ENCODE measurements around the gene ALOX15.
"Not testable (repeated sequence)": the region's sequence is repeated elsewhere in the genome, so short reads cannot be mapped to it uniquely, and the experiment has no call there.

ALOX15 gene, protein sequence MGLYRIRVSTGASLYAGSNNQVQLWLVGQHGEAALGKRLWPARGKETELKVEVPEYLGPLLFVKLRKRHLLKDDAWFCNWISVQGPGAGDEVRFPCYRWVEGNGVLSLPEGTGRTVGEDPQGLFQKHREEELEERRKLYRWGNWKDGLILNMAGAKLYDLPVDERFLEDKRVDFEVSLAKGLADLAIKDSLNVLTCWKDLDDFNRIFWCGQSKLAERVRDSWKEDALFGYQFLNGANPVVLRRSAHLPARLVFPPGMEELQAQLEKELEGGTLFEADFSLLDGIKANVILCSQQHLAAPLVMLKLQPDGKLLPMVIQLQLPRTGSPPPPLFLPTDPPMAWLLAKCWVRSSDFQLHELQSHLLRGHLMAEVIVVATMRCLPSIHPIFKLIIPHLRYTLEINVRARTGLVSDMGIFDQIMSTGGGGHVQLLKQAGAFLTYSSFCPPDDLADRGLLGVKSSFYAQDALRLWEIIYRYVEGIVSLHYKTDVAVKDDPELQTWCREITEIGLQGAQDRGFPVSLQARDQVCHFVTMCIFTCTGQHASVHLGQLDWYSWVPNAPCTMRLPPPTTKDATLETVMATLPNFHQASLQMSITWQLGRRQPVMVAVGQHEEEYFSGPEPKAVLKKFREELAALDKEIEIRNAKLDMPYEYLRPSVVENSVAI

GRCh38 chr17:4641297-4642195, at the start of gene ALOX15:
Gene ALOX15 (minus strand): TSS chr17:4641678. CDS start chr17:4641651, 27 bp downstream.
- peak within 1 kb of the TSS; percentile 18 for H3K4me3 ChIP-seq (ENCODE audit: low read depth, low read length)

- H3K4me3 ChIP-seq (ENCODE audit: low read depth, low read length) = no peak overlapping the region
Measured at GRCh38 chr17:4690745-4691144, 49.3 kb upstream of the ALOX15 start.

- H3K4me3 ChIP-seq (ENCODE audit: low read depth, low read length) = not testable (repeated sequence)
Measured at GRCh38 chr17:4689872-4690271, 48.4 kb upstream of the ALOX15 start.

GRCh38 chr17:4683739-4684138, 42.3 kb upstream of the ALOX15 start:
- not testable (repeated sequence) for H3K4me3 ChIP-seq (ENCODE audit: low read depth, low read length)

DNA sequence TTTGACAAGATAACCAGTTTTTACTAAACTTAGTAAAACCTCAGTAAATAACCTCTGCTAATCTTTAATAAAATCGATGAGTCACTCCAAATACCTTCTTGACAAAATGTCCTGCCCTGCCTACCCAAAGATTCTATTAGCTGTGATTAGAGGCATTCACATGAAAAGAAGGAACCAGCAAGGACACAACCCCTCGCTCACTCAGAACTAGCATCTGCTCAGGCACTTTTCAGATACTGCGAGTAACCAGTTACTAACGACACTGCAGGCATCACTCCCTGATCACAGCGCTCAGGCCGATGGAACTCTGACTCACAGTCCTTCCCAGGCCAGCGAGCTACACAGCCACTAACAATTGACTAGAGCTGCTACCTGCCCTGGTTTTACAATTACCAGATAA, 38.2 kb upstream of the ALOX15 start:
- H3K4me3 ChIP-seq (ENCODE audit: low read depth, low read length) = no peak overlapping the region

- no peak overlapping the region for H3K4me3 ChIP-seq (ENCODE audit: low read depth, low read length)
Measured at GRCh38 chr17:4678448-4679026, 37.1 kb upstream of the ALOX15 start.

DNA sequence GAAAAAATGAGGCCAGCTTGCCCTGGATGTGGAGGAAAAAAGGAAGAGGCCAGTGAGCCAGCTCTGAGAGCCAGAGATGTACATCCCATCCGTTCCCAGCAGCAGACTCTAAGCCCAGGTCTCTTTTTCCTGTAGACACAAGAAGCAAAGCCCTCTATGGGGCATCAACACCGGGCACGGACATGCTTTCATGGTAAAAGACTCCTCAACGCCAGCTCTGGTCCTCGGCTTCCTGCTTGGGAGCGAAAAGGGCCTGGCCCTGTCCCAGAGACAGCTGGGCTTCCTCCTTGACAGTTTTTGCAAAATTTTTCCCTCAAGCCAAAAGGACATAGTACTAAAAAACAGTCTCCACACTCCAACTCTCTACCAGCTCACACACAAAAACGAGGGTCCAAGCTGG, 35.3 kb upstream of the ALOX15 start:
- H3K4me3 ChIP-seq (ENCODE audit: low read depth, low read length) = no peak overlapping the region

DNA sequence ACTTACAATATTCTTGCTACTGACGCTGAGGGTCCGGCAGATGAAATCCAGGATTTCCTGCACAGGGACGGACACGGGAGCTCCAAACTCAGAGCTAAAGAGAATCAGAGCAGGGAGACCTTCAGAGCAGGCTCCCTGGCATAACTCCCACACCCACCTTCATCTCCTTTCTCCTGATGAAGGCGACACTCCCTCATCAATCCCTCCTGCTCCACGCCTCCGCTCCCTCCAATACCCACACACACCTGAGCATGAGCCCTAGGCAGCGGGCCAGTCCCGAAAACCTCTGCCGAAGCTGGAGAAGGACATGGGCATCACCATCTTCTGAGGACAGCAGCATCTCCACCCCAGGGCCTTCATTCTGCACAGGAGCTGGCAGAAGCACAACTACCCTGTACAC, 34.3 kb upstream of the ALOX15 start:
- no peak overlapping the region for H3K4me3 ChIP-seq (ENCODE audit: low read depth, low read length)

DNA sequence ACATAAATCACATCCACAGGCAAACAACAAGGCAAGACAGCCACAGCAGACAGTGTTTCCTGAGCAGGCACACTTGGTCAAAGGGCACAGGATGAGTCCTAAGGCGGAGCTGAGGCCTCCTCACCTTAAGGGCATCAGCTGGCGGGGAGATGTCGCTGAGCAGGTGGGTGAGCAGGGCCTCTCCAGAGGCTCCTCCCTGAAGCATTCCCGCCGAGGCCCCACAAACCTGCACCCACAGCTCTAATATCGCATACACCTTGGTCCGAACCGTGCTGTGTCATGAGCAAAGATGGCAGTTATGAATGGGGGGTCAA, 33.2 kb upstream of the ALOX15 start:
- no peak overlapping the region for H3K4me3 ChIP-seq (ENCODE audit: low read depth, low read length)

- no peak overlapping the region for H3K4me3 ChIP-seq (ENCODE audit: low read depth, low read length)
Measured at GRCh38 chr17:4673986-4674684, 32.7 kb upstream of the ALOX15 start.

GRCh38 chr17:4673169-4673568, 31.7 kb upstream of the ALOX15 start:
- no peak overlapping the region for H3K4me3 ChIP-seq (ENCODE audit: low read depth, low read length)

DNA sequence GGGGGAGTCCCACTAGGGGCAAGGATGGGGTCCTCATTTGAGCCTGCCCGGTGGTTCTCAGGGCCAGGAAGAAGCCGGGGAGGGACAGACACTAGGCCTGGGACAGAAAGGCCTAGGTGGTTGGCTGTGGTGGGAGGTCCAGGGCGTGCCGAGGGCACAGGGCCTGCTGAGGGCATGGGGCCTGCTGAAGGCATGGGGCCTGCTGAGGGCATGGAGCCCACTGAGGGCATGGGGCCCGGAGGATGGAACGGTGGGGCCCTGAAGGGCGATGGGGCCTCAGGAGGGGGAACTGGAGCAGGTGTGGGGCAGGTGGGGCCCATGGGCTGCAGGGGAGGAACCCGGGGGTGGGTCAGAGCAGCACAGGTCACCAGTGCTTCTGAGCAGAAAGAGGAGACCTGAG, 31.3 kb upstream of the ALOX15 start:
- no peak overlapping the region for H3K4me3 ChIP-seq (ENCODE audit: low read depth, low read length)

DNA sequence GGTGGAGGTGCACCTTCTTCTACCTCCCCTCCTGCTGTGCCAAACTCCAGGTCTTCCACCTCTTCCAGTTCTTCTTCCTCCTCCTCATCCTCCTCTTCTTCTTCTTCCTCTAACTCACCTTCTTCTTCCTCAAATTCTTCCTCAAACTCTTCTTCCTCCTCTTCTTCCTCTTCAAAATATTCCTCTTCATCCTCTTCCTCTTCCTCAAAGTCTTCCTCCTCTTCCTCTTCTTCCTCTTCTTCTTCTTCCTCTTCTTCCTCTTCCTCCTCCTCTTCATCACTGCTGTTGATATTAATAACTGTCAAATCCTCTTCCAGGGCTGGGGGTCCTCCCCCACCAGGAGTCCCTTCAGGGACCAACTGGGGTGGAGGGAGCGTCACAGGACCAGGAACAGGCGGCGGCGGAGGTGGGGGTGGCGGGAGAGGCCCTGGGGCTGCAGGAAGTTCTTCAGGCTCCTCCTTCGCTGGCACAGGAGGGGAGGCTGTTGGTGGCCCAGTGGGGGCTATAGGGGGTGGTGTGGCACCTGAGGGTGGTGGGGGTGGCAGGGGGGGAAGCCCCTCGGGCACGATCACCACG, 30.7 kb upstream of the ALOX15 start:
- H3K4me3 ChIP-seq (ENCODE audit: low read depth, low read length) = no peak overlapping the region

- H3K4me3 ChIP-seq (ENCODE audit: low read depth, low read length) = no peak overlapping the region
Measured at GRCh38 chr17:4667166-4667565, 25.7 kb upstream of the ALOX15 start.

DNA sequence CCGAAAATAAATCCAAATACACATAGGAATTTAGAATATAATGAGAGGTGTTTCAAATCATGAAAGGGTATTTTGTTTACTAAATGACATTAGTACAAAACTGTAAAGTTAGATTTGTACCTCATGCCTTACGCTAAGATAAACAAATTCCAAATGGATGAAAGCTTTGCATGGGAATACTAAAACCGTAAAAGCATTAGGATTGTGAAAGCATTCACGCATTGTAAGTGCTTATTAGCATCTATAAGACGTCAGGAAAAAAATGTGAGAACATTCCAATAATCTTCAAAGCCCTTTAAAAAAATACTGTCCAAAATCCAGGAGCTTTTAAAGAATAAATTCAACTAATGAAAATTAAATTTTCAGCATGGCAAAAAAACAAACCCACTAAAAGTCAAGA, 24.8 kb upstream of the ALOX15 start:
- no peak overlapping the region for H3K4me3 ChIP-seq (ENCODE audit: low read depth, low read length)

GRCh38 chr17:4665027-4665426, 23.5 kb upstream of the ALOX15 start:
- H3K4me3 ChIP-seq (ENCODE audit: low read depth, low read length) = no peak overlapping the region

DNA sequence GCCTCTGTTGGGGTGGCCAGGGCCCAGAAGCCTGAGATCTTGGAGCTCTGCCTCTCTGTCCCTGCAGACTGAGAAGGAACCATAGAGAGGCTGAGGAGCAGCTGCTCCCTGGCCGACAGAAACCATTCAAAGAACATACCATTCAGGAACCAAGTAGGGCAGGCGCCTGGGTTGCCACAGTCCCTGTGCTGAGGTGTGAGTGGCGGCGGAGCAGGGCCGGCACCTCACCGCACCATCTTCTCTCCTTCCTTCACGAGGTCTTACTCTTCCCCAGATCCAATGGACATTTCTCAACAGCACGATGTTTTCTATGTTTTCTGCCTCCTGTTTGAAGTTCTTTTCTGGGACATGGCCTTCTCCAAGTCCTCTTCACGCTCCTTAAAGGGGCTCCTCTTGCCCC, 22.8 kb upstream of the ALOX15 start:
- no peak overlapping the region for H3K4me3 ChIP-seq (ENCODE audit: low read depth, low read length)

- H3K4me3 ChIP-seq (ENCODE audit: low read depth, low read length) = no peak overlapping the region
Measured at GRCh38 chr17:4663711-4664110, 22.2 kb upstream of the ALOX15 start.

GRCh38 chr17:4658478-4659305, 17.2 kb upstream of the ALOX15 start:
- H3K4me3 ChIP-seq (ENCODE audit: low read depth, low read length) = no peak overlapping the region
